Measurements from ENCODE around the gene CENPV. TPM values are rescaled to one million over a fixed set of nuclear protein-coding genes. Genes with fewer than 3 reads are reported as not detected.
A peak's percentile ranks its signal among the peaks of the same experiment; 100 is the strongest.

CENPV gene
- total and polyA plus RNA-seq, 2 of the 13 experiments (the other 11 are each of a cell fraction or from before 2014, with no cell fraction given) = 193 to 292 TPM

- Histone ChIP-seq H3K4me1 (ENCODE audit: insufficient read depth, low read length) (no peaks in the 10 kb centered on the region), H3K27ac (ENCODE audit: extremely low read length, insufficient read depth, low read length) (no peak overlapping the region), H3K9me3 (ENCODE audit: low read length) (no peaks in the 10 kb centered on the region), H3K4me3 (replicated peaks in 1 of 3; ENCODE audit: insufficient read depth in 1 of 3, low read depth in 2 of 3, low read length in 3 of 3) (no peak overlapping the region), H2AFZ (ENCODE audit: low read length) (no peak overlapping the region), H3K79me2 (ENCODE audit: insufficient read depth, low read length) (no peaks in the 10 kb centered on the region), H4K20me1 (ENCODE audit: insufficient read depth, low read length) (no peaks in the 10 kb centered on the region), H3K4me2 (ENCODE audit: low read depth, low read length) (no peak overlapping the region), H3K36me3 (replicated peaks in 1 of 2; ENCODE audit: control insufficient read depth in 1 of 2, insufficient read depth in 2 of 2, low read length in 2 of 2) (peaks cover 12 to 27% of the 10 kb centered on the region in 2 experiments; a peak in 3 of 5 replicates), H3K9ac (ENCODE audit: insufficient read depth, low read depth, low read length) (no peak overlapping the region), H3K27me3 (ENCODE audit: control insufficient read depth in 1 of 2, insufficient read depth in 2 of 2, low read length in 2 of 2) (no peaks in the 10 kb centered on the region)
- no peak for DNase-seq (ENCODE audit: low spot score)
- intact Hi-C loops (cut with micrococcal nuclease; ENCODE audit: unreplicated experiment) (no loop called here), in situ Hi-C loops (cut with HindIII; ENCODE audit: extremely low pct_ligation_motif_present, low pct_unique_long_range_greater_than_20kb) (no loop called here)
- BruUV-seq (replicated peaks) = no TSS peak
- TF ChIP-seq REL (CRISPR knock-in tag; conservative IDR thresholded peaks at IDR 0.05) (no peak), TP53 (CRISPR knock-in tag; conservative IDR thresholded peaks at IDR 0.05) (no peak), RBM22 (optimal IDR thresholded peaks at IDR 0.05; ENCODE audit: low read length) (peak; percentile 48), POLR2A (IDR thresholded peaks at IDR 0.05; ENCODE audit: insufficient read depth in 1 of 2, low read depth in 2 of 2, low read length in 2 of 2) (peak in 1 of 2 experiments; percentile 37; a peak in 1 of 4 replicates)
- FAIRE-seq = no peak
- ATAC-seq = peak; percentile 10; the same call in 2 of the 3 replicates
- ChIA-PET CTCF (ENCODE audit: low intra/inter-chr PET ratio, low total read pairs) (no interaction called here), POLR2A (interaction anchor here (0.9 to 5.1 kb wide), 6 partner anchors 9 to 96 kb away, joined by 3 to 23 read pairs (median 6); partner anchors contain the start of gene CENPV)
- WGBS (ENCODE audit: low lambda C conversion rate) = 100% methylated on average over 3 of the region's 4 CpGs
Observed at GRCh38 chr17:16342979-16343378, 10.3 kb downstream of the CENPV start.

DNA sequence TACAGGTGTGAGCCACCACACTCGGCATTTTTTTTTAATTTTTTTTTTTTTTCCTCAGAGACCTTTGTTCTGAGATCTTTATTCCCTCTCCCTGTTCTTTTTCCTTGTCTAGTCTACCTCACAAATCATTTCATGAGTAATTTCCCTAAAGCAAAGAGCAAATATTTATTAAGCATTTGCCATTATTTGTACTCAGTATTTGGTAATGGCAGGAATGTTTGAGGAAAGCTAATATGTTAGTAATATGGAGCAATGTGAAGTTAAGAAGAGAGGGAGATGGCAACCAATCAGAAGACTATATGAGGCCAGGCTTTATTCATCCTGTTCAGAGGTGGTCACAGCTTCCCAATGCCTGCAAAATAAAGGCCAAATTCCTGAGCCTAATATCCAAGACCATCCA lies 13.3 kb downstream of the CENPV start:
- BruUV-seq (replicated peaks) = no TSS peak
- H3K27ac ChIP-seq (ENCODE audit: extremely low read length, insufficient read depth, low read length) = no peak overlapping the region
- no peak overlapping the region for H2AFZ ChIP-seq (ENCODE audit: low read length)
- H3K79me2 ChIP-seq (ENCODE audit: insufficient read depth, low read length) = no peaks in the 10 kb centered on the region
- intact Hi-C loops (cut with micrococcal nuclease; ENCODE audit: unreplicated experiment) = no loop called here
- no peaks in the 10 kb centered on the region for H3K9me3 ChIP-seq (ENCODE audit: low read length)
- no peaks in the 10 kb centered on the region for H4K20me1 ChIP-seq (ENCODE audit: insufficient read depth, low read length)
- FAIRE-seq (no peak), ATAC-seq (peak; percentile 44), DNase-seq (ENCODE audit: low spot score) (peak; percentile 63)
- no peak overlapping the region for H3K4me3 ChIP-seq (replicated peaks in 1 of 3; ENCODE audit: insufficient read depth in 1 of 3, low read depth in 2 of 3, low read length in 3 of 3)
- 60% methylated on average over 1 of the region's 1 CpG for WGBS (ENCODE audit: low lambda C conversion rate)
- H3K9ac ChIP-seq (ENCODE audit: insufficient read depth, low read depth, low read length) = no peak overlapping the region
- H3K36me3 ChIP-seq (replicated peaks in 1 of 2; ENCODE audit: control insufficient read depth in 1 of 2, insufficient read depth in 2 of 2, low read length in 2 of 2) = peaks cover 9 to 20% of the 10 kb centered on the region in 2 experiments; a peak in 3 of 5 replicates
- no peaks in the 10 kb centered on the region for H3K4me1 ChIP-seq (ENCODE audit: insufficient read depth, low read length)
- ChIA-PET CTCF (ENCODE audit: low intra/inter-chr PET ratio, low total read pairs) (no interaction called here), POLR2A (interaction anchor here (1.1 to 5.1 kb wide), 9 partner anchors 9 to 53 kb away, joined by 4 to 23 read pairs (median 10); partner anchors contain the start of genes CENPV and UBB)
- TF ChIP-seq ZNF160 (CRISPR knock-in tag; IDR thresholded peaks at IDR 0.05) = no peak
- no peak for TF ChIP-seq LCORL (IDR thresholded peaks at IDR 0.05)
- no peak for TF ChIP-seq LCORL (CRISPR knock-in tag; IDR thresholded peaks at IDR 0.05)
- no peak for TF ChIP-seq ERF (CRISPR knock-in tag; IDR thresholded peaks at IDR 0.05)
- TF ChIP-seq NBN (conservative IDR thresholded peaks at IDR 0.05) = no peak
- no peak for TF ChIP-seq SIX1 (CRISPR knock-in tag; IDR thresholded peaks at IDR 0.05; ENCODE audit: borderline replicate concordance)
- TF ChIP-seq ZNF280B (CRISPR knock-in tag; IDR thresholded peaks at IDR 0.05; ENCODE audit: borderline replicate concordance) = no peak
- no peak for TF ChIP-seq REPIN1 (CRISPR knock-in tag; IDR thresholded peaks at IDR 0.05; ENCODE audit: borderline replicate concordance, low read depth)
- TF ChIP-seq RXRA (CRISPR knock-in tag; IDR thresholded peaks at IDR 0.05) = no peak
- no peak for TF ChIP-seq DNMT3B (CRISPR knock-in tag; conservative IDR thresholded peaks at IDR 0.05)
- TF ChIP-seq SALL1 (CRISPR knock-in tag; IDR thresholded peaks at IDR 0.05) = no peak
- in situ Hi-C loops (cut with HindIII; ENCODE audit: extremely low pct_ligation_motif_present, low pct_unique_long_range_greater_than_20kb) = no loop called here
- no peak overlapping the region for H3K4me2 ChIP-seq (ENCODE audit: low read depth, low read length)
- H3K27me3 ChIP-seq (ENCODE audit: control insufficient read depth in 1 of 2, insufficient read depth in 2 of 2, low read length in 2 of 2) = no peaks in the 10 kb centered on the region

Data from HepG2 (cell line).